DOHH2 (cell line): ENCODE data around the gene CHI3L1.

Source experiments
- H3F3A ChIP-seq: fragments of 200-600 bp; sonication (generic), shearing (Covaris generic); 2 replicates; pipeline ENCODE4 v1.6.0; 2016; ENCODE audit warnings: antibody characterized with exemption, mild to moderate bottlenecking; ENCODE audit not compliant: control insufficient read depth, insufficient read depth
- H3K27ac ChIP-seq: fragments of 200-600 bp; sonication (generic); 2 replicates; pipeline ENCODE4 v1.5.1; 2014; ENCODE audit warnings: low read depth, mild to moderate bottlenecking, low read length, moderate library complexity
- H3K27me3 ChIP-seq: fragments of 200-600 bp; sonication (generic); 2 replicates; pipeline ENCODE4 v1.6.1; 2014; ENCODE audit warnings: mild to moderate bottlenecking, low read length, mixed read lengths; ENCODE audit not compliant: control insufficient read depth
- H3K36me3 ChIP-seq: fragments of 200-600 bp; sonication (generic); 2 replicates; pipeline ENCODE4 v1.6.1; 2014; ENCODE audit warnings: mild to moderate bottlenecking, low read length, moderate library complexity, mixed read lengths; ENCODE audit not compliant: control insufficient read depth
- H3K4me1 ChIP-seq: fragments of 200-600 bp; sonication (generic); 2 replicates; pipeline ENCODE4 v1.6.1; 2014; ENCODE audit warnings: mild to moderate bottlenecking, low read length, mixed read lengths; ENCODE audit not compliant: control insufficient read depth
- H3K4me2 ChIP-seq: fragments of 200-600 bp; sonication (generic); 2 replicates; pipeline ENCODE4 v1.6.0; 2014; ENCODE audit warnings: mild to moderate bottlenecking, low read length, moderate library complexity
- H3K4me3 ChIP-seq: fragments of 200-600 bp; sonication (generic); 2 replicates; pipeline ENCODE4 v1.5.1; 2014; ENCODE audit warnings: mild to moderate bottlenecking, low read length, mixed read lengths
- H3K79me2 ChIP-seq: fragments of 200-600 bp; sonication (generic); 2 replicates; pipeline ENCODE4 v1.6.1; 2014; ENCODE audit warnings: mild to moderate bottlenecking, low read length, mixed read lengths; ENCODE audit not compliant: control insufficient read depth
- H3K9me2 ChIP-seq: fragments of 200-600 bp; sonication (generic); replicated peaks from 2 replicates; pipeline ENCODE4 v1.6.1; 2014; ENCODE audit warnings: mild to moderate bottlenecking, low read length, mixed read lengths; ENCODE audit not compliant: control insufficient read depth
- H3K9me3 ChIP-seq: fragments of 200-600 bp; sonication (generic); 2 replicates; pipeline ENCODE4 v1.6.1; 2014; ENCODE audit warnings: antibody characterized with exemption, low read length, mixed read lengths; ENCODE audit not compliant: control insufficient read depth, insufficient read depth
- H4K20me1 ChIP-seq: fragments of 200-600 bp; sonication (generic); 2 replicates; pipeline ENCODE4 v1.6.0; 2014; ENCODE audit warnings: low read depth, mild to moderate bottlenecking, antibody characterized with exemption, low read length, moderate library complexity; ENCODE audit not compliant: control insufficient read depth, insufficient read depth
- EZH2phosphoT487 ChIP-seq: fragments of 200-600 bp; sonication (generic); IDR thresholded peaks from 2 replicates; pipeline ENCODE4 v1.6.1; 2017; ENCODE audit warnings: borderline replicate concordance, mild to moderate bottlenecking, antibody characterized with exemption, low read length, moderate library complexity, mixed read lengths
- TF ChIP-seq, protein P1 (sequence below): fragments of 200-600 bp; sonication (generic); IDR thresholded peaks from one replicate; pipeline ENCODE4 v1.5.1; 2014; ENCODE audit warnings: antibody characterized with exemption, mild to moderate bottlenecking, low read depth, low read length; ENCODE audit not compliant: poor library complexity, severe bottlenecking

The CHI3L1 gene

DNA sequence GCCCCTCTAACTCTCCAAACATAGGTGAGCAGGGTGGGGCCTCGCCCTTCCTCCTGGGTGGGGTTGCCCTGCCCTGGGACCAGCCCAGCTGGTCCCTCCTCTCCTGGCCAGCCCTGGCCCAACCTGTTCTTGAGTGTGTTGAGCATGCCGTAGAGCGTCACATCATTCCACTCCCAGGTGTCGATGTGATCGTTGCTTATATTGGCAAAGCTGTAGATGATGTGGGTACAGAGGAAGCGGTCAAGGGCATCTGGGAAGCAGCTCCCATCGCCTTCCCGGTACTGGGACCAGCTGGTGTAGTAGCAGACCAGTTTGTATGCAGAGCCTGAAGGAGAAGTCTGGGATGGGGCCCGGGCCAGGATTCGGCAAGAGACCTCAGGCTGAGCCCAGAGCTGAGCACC is 1.4 kb downstream of the CHI3L1 start:
- no peak for TF ChIP-seq EZH2phosphoT487
- TF ChIP-seq, protein P1, sequence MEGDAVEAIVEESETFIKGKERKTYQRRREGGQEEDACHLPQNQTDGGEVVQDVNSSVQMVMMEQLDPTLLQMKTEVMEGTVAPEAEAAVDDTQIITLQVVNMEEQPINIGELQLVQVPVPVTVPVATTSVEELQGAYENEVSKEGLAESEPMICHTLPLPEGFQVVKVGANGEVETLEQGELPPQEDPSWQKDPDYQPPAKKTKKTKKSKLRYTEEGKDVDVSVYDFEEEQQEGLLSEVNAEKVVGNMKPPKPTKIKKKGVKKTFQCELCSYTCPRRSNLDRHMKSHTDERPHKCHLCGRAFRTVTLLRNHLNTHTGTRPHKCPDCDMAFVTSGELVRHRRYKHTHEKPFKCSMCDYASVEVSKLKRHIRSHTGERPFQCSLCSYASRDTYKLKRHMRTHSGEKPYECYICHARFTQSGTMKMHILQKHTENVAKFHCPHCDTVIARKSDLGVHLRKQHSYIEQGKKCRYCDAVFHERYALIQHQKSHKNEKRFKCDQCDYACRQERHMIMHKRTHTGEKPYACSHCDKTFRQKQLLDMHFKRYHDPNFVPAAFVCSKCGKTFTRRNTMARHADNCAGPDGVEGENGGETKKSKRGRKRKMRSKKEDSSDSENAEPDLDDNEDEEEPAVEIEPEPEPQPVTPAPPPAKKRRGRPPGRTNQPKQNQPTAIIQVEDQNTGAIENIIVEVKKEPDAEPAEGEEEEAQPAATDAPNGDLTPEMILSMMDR, result no peak
- H3F3A ChIP-seq, result no peaks in the 10 kb centered on the region
- no peak overlapping the region for H3K4me2 ChIP-seq
- H3K4me1 ChIP-seq, result no peaks in the 10 kb centered on the region
- no peaks in the 10 kb centered on the region for H4K20me1 ChIP-seq
- H3K9me2 ChIP-seq, result no peaks in the 10 kb centered on the region
- no peaks in the 10 kb centered on the region for H3K79me2 ChIP-seq
- H3K36me3 ChIP-seq, result no peaks in the 10 kb centered on the region
- H3K27me3 ChIP-seq, result peaks cover 20% of the 10 kb centered on the region
- H3K27ac ChIP-seq, result no peak overlapping the region
- no peak overlapping the region for H3K4me3 ChIP-seq
- H3K9me3 ChIP-seq, result no peaks in the 10 kb centered on the region

DNA sequence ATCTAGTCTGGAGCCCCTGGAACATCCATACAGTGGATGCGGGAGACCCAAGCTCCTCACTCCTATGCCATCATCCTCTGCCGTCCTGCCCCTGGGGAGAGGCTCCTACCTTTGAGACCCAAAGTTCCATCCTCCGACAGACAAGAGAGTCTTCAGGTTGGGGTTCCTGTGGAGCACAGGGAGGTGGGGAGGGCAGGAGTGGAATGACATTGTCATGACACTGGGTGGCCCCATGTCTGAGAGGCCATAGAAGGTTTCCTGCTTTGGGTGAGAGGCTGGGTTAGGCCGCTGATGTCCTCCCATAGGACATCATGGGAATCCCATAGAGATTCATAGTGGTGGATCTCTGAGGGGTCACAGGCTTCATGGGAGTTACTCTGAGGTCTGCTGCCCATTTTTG is 2.0 kb downstream of the CHI3L1 start:
- H3K4me1 ChIP-seq, result no peaks in the 10 kb centered on the region

GRCh38 chr1:203183828-203184227 is 2.7 kb downstream of the CHI3L1 start:
- no peaks in the 10 kb centered on the region for H3F3A ChIP-seq
- H3K9me3 ChIP-seq, result no peaks in the 10 kb centered on the region
- H3K79me2 ChIP-seq, result no peaks in the 10 kb centered on the region
- no peaks in the 10 kb centered on the region for H3K9me2 ChIP-seq
- TF ChIP-seq, protein P1, result no peak
- no peak for TF ChIP-seq EZH2phosphoT487
- no peak overlapping the region for H3K4me2 ChIP-seq
- H3K36me3 ChIP-seq, result no peaks in the 10 kb centered on the region
- no peaks in the 10 kb centered on the region for H4K20me1 ChIP-seq
- no peak overlapping the region for H3K27ac ChIP-seq
- H3K4me1 ChIP-seq, result no peaks in the 10 kb centered on the region
- peaks cover 14% of the 10 kb centered on the region for H3K27me3 ChIP-seq
- no peak overlapping the region for H3K4me3 ChIP-seq

More for the DNA sequence above, 2.0 kb downstream of the CHI3L1 start:
- no peak for TF ChIP-seq EZH2phosphoT487
- TF ChIP-seq, protein P1, result no peak
- Histone ChIP-seq H3F3A (no peaks in the 10 kb centered on the region), H3K9me2 (no peaks in the 10 kb centered on the region), H4K20me1 (no peaks in the 10 kb centered on the region), H3K4me3 (no peak overlapping the region), H3K4me2 (no peak overlapping the region), H3K9me3 (no peaks in the 10 kb centered on the region), H3K79me2 (no peaks in the 10 kb centered on the region), H3K27ac (no peak overlapping the region), H3K36me3 (no peaks in the 10 kb centered on the region), H3K27me3 (peaks cover 18% of the 10 kb centered on the region)
